HepG2 (cell line): Measurements from ENCODE around the gene UBTD2.

Experiments used
- ATF1 ChIP-seq: IDR thresholded peaks from 2 replicates; pipeline ENCODE4 v1.6.1; 2016; ENCODE audit warnings: mild to moderate bottlenecking, control low read depth
- ATF3 ChIP-seq: sonication (generic); formaldehyde crosslinking; IDR thresholded peaks from 2 replicates; pipeline ENCODE4 v1.4.0; 2020; ENCODE audit warnings: missing genetic modification reagents
- CBFB ChIP-seq: sonication (generic); formaldehyde crosslinking; IDR thresholded peaks from 2 replicates; pipeline ENCODE4 v1.4.0; 2020; ENCODE audit warnings: missing genetic modification reagents
- DDIT3 ChIP-seq: sonication (generic); formaldehyde crosslinking; IDR thresholded peaks from 2 replicates; pipeline ENCODE4 v1.4.0; 2020; ENCODE audit warnings: mild to moderate bottlenecking, missing genetic modification reagents
- EZH2 ChIP-seq: conservative IDR thresholded peaks from 2 replicates; pipeline ENCODE4 v1.6.1; 2012; ENCODE audit warnings: mild to moderate bottlenecking, low read depth, low read length, moderate library complexity
- MEIS2 ChIP-seq: sonication (generic); formaldehyde crosslinking; IDR thresholded peaks from 2 replicates; pipeline ENCODE4 v1.9.0; 2021; ENCODE audit warnings: mild to moderate bottlenecking, missing genetic modification reagents
- TCF7L2 ChIP-seq: IDR thresholded peaks from 2 replicates; pipeline ENCODE4 v1.6.1; 2011; ENCODE audit warnings: mild to moderate bottlenecking, low read depth, low read length, moderate library complexity
- TF ChIP-seq, protein P1 (sequence below): fragments of 450-650 bp; IDR thresholded peaks from 2 replicates; pipeline ENCODE4 v1.6.1; 2017
- TF ChIP-seq, protein P2 (sequence below): IDR thresholded peaks from 2 replicates; pipeline ENCODE4 v1.6.1; 2016; ENCODE audit warnings: low read depth
- TF ChIP-seq, protein P3 (sequence below): sonication (generic); formaldehyde crosslinking; IDR thresholded peaks from 2 replicates; pipeline ENCODE4 v1.5.0; 2020; ENCODE audit warnings: mild to moderate bottlenecking, missing genetic modification reagents, moderate library complexity

DNA sequence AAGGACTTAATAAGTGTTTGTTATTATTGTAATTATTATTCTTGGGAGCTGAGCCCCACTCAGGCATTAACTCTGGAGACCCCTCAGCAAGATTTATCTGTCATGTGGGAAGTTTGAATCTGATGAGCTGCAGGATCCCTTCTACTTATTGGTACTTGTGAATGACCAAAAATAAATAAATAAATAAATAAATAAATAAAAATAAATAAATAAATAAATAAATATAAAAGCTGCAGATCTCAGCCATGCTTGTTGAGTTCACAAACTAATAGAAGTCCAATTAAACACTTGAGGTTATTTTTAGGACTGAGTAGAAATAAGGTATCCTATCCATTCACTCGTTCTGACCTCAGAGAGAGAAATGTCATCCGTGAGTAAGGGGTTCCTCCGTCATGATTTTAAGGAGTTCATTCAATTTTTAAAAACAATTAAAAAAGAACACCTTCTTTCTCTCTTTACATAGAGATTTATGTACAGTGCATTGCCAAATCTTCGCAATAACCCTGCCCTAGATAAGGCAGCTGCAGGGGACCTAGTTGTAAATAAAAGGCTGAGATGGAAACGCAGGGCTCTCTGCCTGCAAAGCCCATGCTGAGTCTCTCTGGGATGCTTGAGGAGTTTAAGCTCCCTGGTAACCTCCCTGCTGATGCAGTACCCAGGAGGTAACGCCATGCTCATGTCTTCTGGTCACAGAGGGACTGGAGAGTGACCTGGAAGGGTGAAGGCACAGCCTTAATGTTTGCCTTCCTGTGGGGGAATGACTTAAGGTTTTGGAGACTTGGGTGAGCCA lies 88.4 kb downstream of the UBTD2 start:
- TF ChIP-seq ATF1 (CRISPR knock-in tag): no peak
- TF ChIP-seq, protein P1, sequence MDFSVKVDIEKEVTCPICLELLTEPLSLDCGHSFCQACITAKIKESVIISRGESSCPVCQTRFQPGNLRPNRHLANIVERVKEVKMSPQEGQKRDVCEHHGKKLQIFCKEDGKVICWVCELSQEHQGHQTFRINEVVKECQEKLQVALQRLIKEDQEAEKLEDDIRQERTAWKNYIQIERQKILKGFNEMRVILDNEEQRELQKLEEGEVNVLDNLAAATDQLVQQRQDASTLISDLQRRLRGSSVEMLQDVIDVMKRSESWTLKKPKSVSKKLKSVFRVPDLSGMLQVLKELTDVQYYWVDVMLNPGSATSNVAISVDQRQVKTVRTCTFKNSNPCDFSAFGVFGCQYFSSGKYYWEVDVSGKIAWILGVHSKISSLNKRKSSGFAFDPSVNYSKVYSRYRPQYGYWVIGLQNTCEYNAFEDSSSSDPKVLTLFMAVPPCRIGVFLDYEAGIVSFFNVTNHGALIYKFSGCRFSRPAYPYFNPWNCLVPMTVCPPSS: no peak
- TF ChIP-seq, protein P2, sequence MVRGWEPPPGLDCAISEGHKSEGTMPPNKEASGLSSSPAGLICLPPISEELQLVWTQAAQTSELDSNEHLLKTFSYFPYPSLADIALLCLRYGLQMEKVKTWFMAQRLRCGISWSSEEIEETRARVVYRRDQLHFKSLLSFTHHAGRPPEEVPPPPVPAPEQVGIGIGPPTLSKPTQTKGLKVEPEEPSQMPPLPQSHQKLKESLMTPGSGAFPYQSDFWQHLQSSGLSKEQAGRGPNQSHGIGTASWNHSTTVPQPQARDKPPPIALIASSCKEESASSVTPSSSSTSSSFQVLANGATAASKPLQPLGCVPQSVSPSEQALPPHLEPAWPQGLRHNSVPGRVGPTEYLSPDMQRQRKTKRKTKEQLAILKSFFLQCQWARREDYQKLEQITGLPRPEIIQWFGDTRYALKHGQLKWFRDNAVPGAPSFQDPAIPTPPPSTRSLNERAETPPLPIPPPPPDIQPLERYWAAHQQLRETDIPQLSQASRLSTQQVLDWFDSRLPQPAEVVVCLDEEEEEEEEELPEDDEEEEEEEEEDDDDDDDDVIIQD (CRISPR knock-in tag): no peak
- TF ChIP-seq EZH2: no peak
- no peak for TF ChIP-seq CBFB (CRISPR knock-in tag)
- no peak for TF ChIP-seq TCF7L2
- TF ChIP-seq MEIS2 (CRISPR knock-in tag): no peak
- no peak for TF ChIP-seq DDIT3 (CRISPR knock-in tag)
- TF ChIP-seq, protein P3, sequence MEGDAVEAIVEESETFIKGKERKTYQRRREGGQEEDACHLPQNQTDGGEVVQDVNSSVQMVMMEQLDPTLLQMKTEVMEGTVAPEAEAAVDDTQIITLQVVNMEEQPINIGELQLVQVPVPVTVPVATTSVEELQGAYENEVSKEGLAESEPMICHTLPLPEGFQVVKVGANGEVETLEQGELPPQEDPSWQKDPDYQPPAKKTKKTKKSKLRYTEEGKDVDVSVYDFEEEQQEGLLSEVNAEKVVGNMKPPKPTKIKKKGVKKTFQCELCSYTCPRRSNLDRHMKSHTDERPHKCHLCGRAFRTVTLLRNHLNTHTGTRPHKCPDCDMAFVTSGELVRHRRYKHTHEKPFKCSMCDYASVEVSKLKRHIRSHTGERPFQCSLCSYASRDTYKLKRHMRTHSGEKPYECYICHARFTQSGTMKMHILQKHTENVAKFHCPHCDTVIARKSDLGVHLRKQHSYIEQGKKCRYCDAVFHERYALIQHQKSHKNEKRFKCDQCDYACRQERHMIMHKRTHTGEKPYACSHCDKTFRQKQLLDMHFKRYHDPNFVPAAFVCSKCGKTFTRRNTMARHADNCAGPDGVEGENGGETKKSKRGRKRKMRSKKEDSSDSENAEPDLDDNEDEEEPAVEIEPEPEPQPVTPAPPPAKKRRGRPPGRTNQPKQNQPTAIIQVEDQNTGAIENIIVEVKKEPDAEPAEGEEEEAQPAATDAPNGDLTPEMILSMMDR: no peak
- no peak for TF ChIP-seq ATF3
